Endothelial cell (in vitro differentiated cells): Measurements from ENCODE around the gene DACH1. TPM values are rescaled to one million over a fixed set of nuclear protein-coding genes. Genes with fewer than 3 reads are reported as not detected.

Experiments used
- DNase-seq: peaks from one replicate; pipeline ENCODE4 v3.0.0; 2021; ENCODE audit warnings: low spot score
- H3K27ac Mint-ChIP-seq: one replicate; pipeline ENCODE4 v1.8.0; 2021; ENCODE audit warnings: mixed read lengths, inconsistent platforms; ENCODE audit not compliant: unreplicated experiment
- H3K27me3 Mint-ChIP-seq: one replicate; pipeline ENCODE4 v1.8.0; 2021; ENCODE audit warnings: mild to moderate bottlenecking, moderate library complexity, mixed read lengths, inconsistent platforms; ENCODE audit not compliant: unreplicated experiment
- H3K36me3 Mint-ChIP-seq: one replicate; pipeline ENCODE4 v1.8.0; 2021; ENCODE audit warnings: mild to moderate bottlenecking, low read depth, mixed read lengths, inconsistent platforms; ENCODE audit not compliant: unreplicated experiment
- H3K4me1 Mint-ChIP-seq: one replicate; pipeline ENCODE4 v1.8.0; 2021; ENCODE audit warnings: mild to moderate bottlenecking, mixed read lengths, inconsistent platforms; ENCODE audit not compliant: unreplicated experiment
- H3K4me3 Mint-ChIP-seq: one replicate; pipeline ENCODE4 v1.8.0; 2021; ENCODE audit warnings: mild to moderate bottlenecking, mixed read lengths, inconsistent platforms; ENCODE audit not compliant: unreplicated experiment
- H3K9me3 Mint-ChIP-seq: one replicate; pipeline ENCODE4 v1.8.0; 2021; ENCODE audit warnings: mixed read lengths, inconsistent platforms; ENCODE audit not compliant: unreplicated experiment
- total RNA-seq: library from RNA; stranded (reverse); fragmentation: NEBNext Ultra II Directional; extraction: Animal tissue kit (Norgen Biotek cat#: 25700); gene quantifications from one replicate; pipeline ENCODE4 v1.2.1, GENCODE V29; 2021; ENCODE audit not compliant: unreplicated experiment
- TF ChIP-seq, protein P1 (sequence below): fragments of 200-600 bp; sonication (generic); IDR thresholded peaks from one replicate; pipeline ENCODE4 v1.5.0; 2021; ENCODE audit warnings: antibody characterized with exemption; ENCODE audit not compliant: unreplicated experiment

The DACH1 gene
- total RNA-seq, 1 donor from 2014 or later, result 36.4 TPM

DNA sequence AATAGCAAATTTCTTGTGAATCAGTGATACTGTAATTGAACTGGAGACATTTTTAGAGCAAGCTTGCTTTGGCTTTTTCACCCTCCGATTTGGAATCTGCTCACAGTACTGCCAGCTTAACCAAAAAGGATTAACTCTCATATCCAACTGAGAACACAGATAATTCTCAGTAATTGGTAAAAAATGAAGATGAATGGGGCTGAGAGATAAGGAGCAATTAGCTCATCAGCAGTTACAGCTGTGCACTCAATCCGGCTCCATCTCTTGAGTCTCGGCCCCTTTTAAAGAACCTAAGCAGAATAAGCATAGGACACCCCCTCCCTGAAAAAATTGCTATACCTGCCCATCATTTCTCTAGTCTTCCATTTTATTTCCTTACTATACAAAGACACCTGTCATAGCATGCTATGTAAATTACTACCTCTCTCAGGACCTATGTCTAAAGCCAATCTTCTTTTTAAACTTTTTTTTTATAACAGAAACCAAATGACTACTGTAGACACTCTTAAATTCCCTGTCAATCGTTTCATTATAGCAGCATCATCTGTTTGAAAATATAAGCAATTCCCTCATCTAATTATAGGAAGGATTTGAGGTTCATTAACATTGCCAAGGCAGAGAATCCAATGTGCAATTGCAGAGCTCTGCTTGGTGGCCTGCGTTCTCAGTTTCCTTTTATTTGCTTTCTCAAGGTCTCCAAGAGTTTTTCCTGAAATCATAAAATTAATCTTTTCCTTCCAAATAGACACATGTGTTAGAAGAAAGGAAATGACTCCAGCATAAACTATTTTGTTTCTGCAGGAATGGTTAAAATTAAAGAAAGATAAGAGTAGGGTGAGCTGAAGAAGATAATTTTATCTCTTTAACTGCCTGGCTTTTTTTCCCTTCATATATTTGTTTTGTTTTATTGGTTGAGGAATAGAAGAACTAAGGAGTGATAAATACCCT, 242.1 kb downstream of the DACH1 start:
- Mint-ChIP-seq H3K4me1 (peaks cover 33% of the 10 kb centered on the region), H3K27me3 (peaks cover 1% of the 10 kb centered on the region), H3K27ac (peak overlapping the region; percentile 38), H3K36me3 (no peaks in the 10 kb centered on the region), H3K9me3 (no peaks in the 10 kb centered on the region), H3K4me3 (no peak overlapping the region)
- no peak for DNase-seq
- TF ChIP-seq, protein P1, sequence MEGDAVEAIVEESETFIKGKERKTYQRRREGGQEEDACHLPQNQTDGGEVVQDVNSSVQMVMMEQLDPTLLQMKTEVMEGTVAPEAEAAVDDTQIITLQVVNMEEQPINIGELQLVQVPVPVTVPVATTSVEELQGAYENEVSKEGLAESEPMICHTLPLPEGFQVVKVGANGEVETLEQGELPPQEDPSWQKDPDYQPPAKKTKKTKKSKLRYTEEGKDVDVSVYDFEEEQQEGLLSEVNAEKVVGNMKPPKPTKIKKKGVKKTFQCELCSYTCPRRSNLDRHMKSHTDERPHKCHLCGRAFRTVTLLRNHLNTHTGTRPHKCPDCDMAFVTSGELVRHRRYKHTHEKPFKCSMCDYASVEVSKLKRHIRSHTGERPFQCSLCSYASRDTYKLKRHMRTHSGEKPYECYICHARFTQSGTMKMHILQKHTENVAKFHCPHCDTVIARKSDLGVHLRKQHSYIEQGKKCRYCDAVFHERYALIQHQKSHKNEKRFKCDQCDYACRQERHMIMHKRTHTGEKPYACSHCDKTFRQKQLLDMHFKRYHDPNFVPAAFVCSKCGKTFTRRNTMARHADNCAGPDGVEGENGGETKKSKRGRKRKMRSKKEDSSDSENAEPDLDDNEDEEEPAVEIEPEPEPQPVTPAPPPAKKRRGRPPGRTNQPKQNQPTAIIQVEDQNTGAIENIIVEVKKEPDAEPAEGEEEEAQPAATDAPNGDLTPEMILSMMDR, result no peak

DNA sequence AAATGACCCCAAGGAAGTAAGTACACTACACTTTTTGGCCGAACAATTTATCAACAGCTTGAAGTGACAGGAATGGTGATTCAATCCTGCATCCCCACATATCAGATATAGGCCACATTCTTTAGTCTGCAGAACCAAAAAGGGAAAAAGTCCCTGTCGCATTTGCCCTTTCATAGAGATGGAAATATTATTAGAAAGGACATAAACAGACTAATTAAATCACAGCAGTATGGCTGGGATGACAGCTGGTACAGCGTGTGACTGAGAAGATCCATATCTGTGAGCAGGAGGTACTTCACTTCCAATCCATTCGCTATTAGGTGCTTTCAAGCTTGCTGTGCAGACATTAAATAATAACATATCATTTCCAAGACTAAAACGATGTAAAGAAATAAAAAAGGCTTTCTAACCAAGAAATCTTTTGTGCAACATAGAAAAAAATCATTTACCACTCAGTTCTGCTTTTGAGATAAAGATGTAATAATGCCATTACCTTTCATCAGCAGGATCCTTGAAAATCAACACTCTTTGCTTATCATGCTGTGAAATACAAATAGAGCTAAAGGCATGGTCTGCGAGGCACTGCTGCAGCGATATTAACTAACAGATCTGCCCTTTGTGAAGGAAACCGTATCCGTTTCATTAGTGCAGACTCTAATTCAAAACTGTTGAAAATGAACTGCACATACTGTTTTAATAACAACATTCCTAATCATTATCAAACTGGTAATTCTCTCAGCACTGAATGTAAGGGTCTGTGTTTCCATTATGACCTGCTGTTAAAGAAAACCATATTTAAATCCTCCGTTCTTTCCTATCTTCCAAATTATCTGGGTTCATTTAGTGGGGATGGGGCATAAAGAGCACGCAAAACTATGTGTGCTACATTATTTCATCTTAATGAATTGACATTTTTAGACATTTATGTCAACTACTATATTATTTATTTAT, 245.6 kb downstream of the DACH1 start:
- peaks cover 18% of the 10 kb centered on the region for H3K4me1 Mint-ChIP-seq
- H3K4me3 Mint-ChIP-seq, result no peak overlapping the region

DNA sequence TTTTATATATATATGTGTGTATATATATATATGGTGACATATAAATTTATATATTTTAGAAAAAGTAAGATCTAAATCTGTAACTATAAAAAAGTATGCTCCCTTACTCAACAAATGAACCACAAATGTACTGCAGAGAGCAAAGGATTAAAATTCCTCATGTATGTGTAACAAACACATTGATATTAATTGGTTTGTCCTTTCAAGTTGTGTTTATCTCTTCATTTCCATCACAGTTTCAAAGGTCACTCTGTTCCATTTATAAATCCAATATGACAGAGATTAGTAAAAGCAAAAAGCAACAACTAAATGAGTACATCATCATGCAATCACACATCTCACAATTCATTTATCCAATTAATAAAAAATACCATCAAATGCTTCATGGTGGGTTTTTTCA, 247.9 kb downstream of the DACH1 start:
- no peak overlapping the region for H3K4me3 Mint-ChIP-seq
- no peaks in the 10 kb centered on the region for H3K9me3 Mint-ChIP-seq
- no peaks in the 10 kb centered on the region for H3K4me1 Mint-ChIP-seq
- no peaks in the 10 kb centered on the region for H3K36me3 Mint-ChIP-seq
- H3K27me3 Mint-ChIP-seq, result no peaks in the 10 kb centered on the region
- DNase-seq, result no peak
- TF ChIP-seq, protein P1, result no peak
- no peak overlapping the region for H3K27ac Mint-ChIP-seq

More for the DNA sequence above, 245.6 kb downstream of the DACH1 start:
- DNase-seq, result no peak
- no peaks in the 10 kb centered on the region for H3K36me3 Mint-ChIP-seq
- H3K9me3 Mint-ChIP-seq, result no peaks in the 10 kb centered on the region
- TF ChIP-seq, protein P1, result no peak
- no peak overlapping the region for H3K27ac Mint-ChIP-seq
- H3K27me3 Mint-ChIP-seq, result no peaks in the 10 kb centered on the region

DNA sequence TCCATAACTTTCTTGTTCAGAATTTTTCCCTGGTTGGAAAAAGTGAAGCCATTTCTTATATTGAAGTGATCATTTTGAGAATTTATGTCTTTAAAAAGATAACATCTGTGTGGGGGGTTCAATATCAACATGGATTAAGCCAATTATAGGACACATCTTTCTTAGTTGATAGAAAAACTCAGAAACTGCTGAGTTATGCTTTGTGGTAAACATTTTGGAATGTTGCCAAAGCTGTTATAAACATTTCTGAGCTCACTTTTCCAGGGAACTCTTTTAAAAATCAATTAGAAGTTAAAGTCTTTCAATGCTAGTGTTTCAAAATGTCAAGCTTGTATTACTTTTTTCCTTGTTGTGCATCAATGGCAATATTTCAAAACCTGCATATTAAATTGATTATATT, 248.8 kb downstream of the DACH1 start:
- Mint-ChIP-seq H3K4me1 (peaks cover 3% of the 10 kb centered on the region), H3K4me3 (no peak overlapping the region), H3K27me3 (no peaks in the 10 kb centered on the region), H3K9me3 (no peaks in the 10 kb centered on the region), H3K36me3 (no peaks in the 10 kb centered on the region), H3K27ac (no peak overlapping the region)
- TF ChIP-seq, protein P1, result no peak
- DNase-seq, result no peak
